ACHN (cell line): ENCODE measurements around the gene FAM131A.

Source experiments
- DNase-seq: peaks from one replicate; pipeline ENCODE4 v3.0.0-alpha.2; 2015
- in situ Hi-C: cut with HindIII; loops from 2 replicates; pipeline ENCODE4 v1.10.0; 2017; ENCODE audit warnings: low sequenced_read_pairs, low pct_ligation_motif_present, low pct_unique_long_range_greater_than_20kb

Gene FAM131A

GRCh38 chr3:184352149-184352785 is 14.9 kb downstream of the FAM131A start:
- in situ Hi-C loops, result loop anchor here (25.0 kb wide), 1 partner anchor 185 kb away; no protein-coding TSS in a partner anchor
- DNase-seq, result no peak

- in situ Hi-C loops, result loop anchor here (25.0 kb wide), 1 partner anchor 184 kb away; no protein-coding TSS in a partner anchor
- DNase-seq, result no peak
These were observed 15.6 kb downstream of the FAM131A start for GRCh38 chr3:184352897-184353545.

GRCh38 chr3:184353546-184353941 is 16.1 kb downstream of the FAM131A start:
- DNase-seq, result no peak
- in situ Hi-C loops, result loop anchor here (25.0 kb wide), 1 partner anchor 184 kb away; no protein-coding TSS in a partner anchor

GRCh38 chr3:184354121-184354728 is 16.8 kb downstream of the FAM131A start:
- in situ Hi-C loops, result loop anchor here (25.0 kb wide), 1 partner anchor 183 kb away; no protein-coding TSS in a partner anchor
- DNase-seq, result peak; percentile 40

- in situ Hi-C loops, result loop anchor here (25.0 kb wide), 1 partner anchor 183 kb away; no protein-coding TSS in a partner anchor
- DNase-seq, result no peak
These were observed 17.4 kb downstream of the FAM131A start for GRCh38 chr3:184354754-184355153.

- in situ Hi-C loops, result loop anchor here (25.0 kb wide), 1 partner anchor 182 kb away; no protein-coding TSS in a partner anchor
- DNase-seq, result no peak
These were observed 18.1 kb downstream of the FAM131A start for GRCh38 chr3:184355261-184356040.

GRCh38 chr3:184357248-184358123 is 20.1 kb downstream of the FAM131A start:
- DNase-seq, result no peak
- in situ Hi-C loops, result loop anchor here (25.0 kb wide), 1 partner anchor 180 kb away; no protein-coding TSS in a partner anchor

GRCh38 chr3:184358124-184358767 is 20.8 kb downstream of the FAM131A start:
- in situ Hi-C loops, result loop anchor here (25.0 kb wide), 1 partner anchor 179 kb away; no protein-coding TSS in a partner anchor
- no peak for DNase-seq

GRCh38 chr3:184358921-184359350 is 21.5 kb downstream of the FAM131A start:
- DNase-seq, result no peak
- in situ Hi-C loops, result loop anchor here (25.0 kb wide), 1 partner anchor 178 kb away; no protein-coding TSS in a partner anchor

GRCh38 chr3:184359610-184360009 is 22.2 kb downstream of the FAM131A start:
- in situ Hi-C loops, result loop anchor here (25.0 kb wide), 1 partner anchor 178 kb away; no protein-coding TSS in a partner anchor
- no peak for DNase-seq

GRCh38 chr3:184360070-184360928 is 22.9 kb downstream of the FAM131A start:
- no peak for DNase-seq
- in situ Hi-C loops, result loop anchor here (25.0 kb wide), 1 partner anchor 177 kb away; no protein-coding TSS in a partner anchor

- DNase-seq, result no peak
- in situ Hi-C loops, result loop anchor here (25.0 kb wide), 1 partner anchor 176 kb away; no protein-coding TSS in a partner anchor
These were observed 23.6 kb downstream of the FAM131A start for GRCh38 chr3:184360929-184361531.

- in situ Hi-C loops, result loop anchor here (25.0 kb wide), 1 partner anchor 176 kb away; no protein-coding TSS in a partner anchor
- DNase-seq, result peak; percentile 69
These were observed 24.1 kb downstream of the FAM131A start, which contains the start of the genes CLCN2 and POLR2H for GRCh38 chr3:184361532-184361931. CLCN2 (minus strand) TSS chr3:184361605; CDS start chr3:184361479, 126 bp downstream. POLR2H (plus strand) TSS chr3:184361710; CDS start chr3:184363493, 1,783 bp downstream.

GRCh38 chr3:184361932-184362667 is 24.7 kb downstream of the FAM131A start:
- in situ Hi-C loops, result loop anchor here (25.0 kb wide), 1 partner anchor 175 kb away; no protein-coding TSS in a partner anchor
- peak; percentile 73 for DNase-seq
